ENCODE measurements around the gene CNST. TPM values are rescaled to one million over a fixed set of nuclear protein-coding genes. Genes with fewer than 3 reads are reported as not detected.
"Not testable (repeated sequence)": the region's sequence is repeated elsewhere in the genome, so short reads cannot be mapped to it uniquely, and the experiment has no call there.

The CNST gene
- total RNA-seq, 4 donors from 2014 or later = 20.2 to 26.2 (median 24.3) TPM

DNA sequence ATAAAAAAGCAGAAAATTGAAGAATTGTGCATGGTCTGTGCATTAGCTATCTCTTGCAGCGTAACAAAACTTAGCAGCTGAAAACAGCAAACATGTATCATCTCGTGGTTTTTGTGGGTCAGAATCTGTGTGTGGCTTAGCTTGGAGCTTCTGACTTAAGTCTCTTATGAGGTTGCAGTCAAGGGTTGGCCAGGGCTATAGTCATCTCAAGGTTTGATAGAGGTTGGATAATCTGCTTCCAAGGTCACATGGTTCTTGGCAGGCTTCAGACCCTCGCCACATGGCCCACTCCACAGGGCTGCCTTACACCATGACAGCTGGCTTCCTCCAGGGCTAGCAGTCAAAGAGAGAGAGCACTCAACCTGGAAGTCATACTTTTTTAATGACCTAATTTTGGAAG, 35.9 kb downstream of the CNST start:
- Histone ChIP-seq H3K27me3 (no peaks in the 10 kb centered on the region), H3K27ac (no peak overlapping the region), H3K4me1 (peaks cover 18% of the 10 kb centered on the region), H3K9me3 (no peaks in the 10 kb centered on the region), H3K36me3 (no peaks in the 10 kb centered on the region), H3K4me3 (no peak overlapping the region)
- no peak for DNase-seq (ENCODE audit: low spot score in 2 of 2)
- WGBS = 89% methylated on average over 3 of the region's 3 CpGs
- TF ChIP-seq, protein P1, sequence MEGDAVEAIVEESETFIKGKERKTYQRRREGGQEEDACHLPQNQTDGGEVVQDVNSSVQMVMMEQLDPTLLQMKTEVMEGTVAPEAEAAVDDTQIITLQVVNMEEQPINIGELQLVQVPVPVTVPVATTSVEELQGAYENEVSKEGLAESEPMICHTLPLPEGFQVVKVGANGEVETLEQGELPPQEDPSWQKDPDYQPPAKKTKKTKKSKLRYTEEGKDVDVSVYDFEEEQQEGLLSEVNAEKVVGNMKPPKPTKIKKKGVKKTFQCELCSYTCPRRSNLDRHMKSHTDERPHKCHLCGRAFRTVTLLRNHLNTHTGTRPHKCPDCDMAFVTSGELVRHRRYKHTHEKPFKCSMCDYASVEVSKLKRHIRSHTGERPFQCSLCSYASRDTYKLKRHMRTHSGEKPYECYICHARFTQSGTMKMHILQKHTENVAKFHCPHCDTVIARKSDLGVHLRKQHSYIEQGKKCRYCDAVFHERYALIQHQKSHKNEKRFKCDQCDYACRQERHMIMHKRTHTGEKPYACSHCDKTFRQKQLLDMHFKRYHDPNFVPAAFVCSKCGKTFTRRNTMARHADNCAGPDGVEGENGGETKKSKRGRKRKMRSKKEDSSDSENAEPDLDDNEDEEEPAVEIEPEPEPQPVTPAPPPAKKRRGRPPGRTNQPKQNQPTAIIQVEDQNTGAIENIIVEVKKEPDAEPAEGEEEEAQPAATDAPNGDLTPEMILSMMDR (IDR thresholded peaks at IDR 0.05) = no peak
- TF ChIP-seq POLR2AphosphoS5 (IDR thresholded peaks at IDR 0.05) = no peak
- TF ChIP-seq EP300 (IDR thresholded peaks at IDR 0.05) = no peak
- no peak for TF ChIP-seq POLR2A (IDR thresholded peaks at IDR 0.05)

DNA sequence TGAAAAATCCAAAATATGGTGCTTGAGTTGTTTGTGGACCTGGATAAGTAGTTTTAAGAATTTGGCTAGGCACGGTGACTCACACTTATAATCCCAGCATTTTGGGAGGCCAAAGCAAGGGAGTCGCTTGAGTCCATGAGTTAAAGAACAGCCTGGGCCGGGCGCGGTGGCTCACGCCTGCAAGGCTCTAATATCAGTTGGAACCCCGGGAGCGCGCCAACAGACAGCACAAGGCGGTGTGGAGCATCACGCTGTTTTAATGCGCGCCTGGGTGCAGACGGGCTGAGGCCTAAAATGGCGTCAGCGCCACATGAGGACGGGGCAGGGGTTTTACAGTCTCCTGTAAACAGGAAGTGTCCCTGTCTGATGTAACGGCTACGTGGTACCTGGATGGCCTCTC, 39.0 kb downstream of the CNST start:
- not testable (repeated sequence) for H3K4me3 ChIP-seq; H3K36me3 ChIP-seq; H3K27me3 ChIP-seq; H3K27ac ChIP-seq; DNase-seq (ENCODE audit: low spot score in 2 of 2); H3K9me3 ChIP-seq
- WGBS = 95% methylated on average over 16 of the region's 19 CpGs
- H3K4me1 ChIP-seq = peaks cover 29% of the 10 kb centered on the region

DNA sequence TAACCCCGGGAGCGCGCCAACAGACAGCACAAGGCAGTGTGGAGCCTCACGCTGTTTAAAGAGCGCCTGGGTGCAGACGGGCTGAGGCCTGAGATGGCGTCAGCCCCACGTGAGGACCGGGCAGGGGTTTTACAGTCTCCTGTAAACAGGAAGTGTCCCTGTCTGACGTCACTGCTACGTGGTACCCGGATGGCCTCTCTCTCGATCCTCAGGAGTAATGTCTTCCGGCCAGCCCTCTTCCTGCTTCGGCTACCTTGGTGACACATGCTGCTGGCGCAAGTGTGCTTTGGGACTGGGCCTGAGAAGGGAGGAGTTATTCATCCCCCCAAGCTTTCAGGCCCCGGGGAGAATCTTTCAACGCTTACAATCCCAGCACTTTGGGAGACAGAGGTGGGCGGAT, 41.2 kb downstream of the CNST start:
- no peak for DNase-seq (ENCODE audit: low spot score in 2 of 2)
- no peaks in the 10 kb centered on the region for H3K27me3 ChIP-seq
- H3K36me3 ChIP-seq = no peaks in the 10 kb centered on the region
- no peaks in the 10 kb centered on the region for H3K9me3 ChIP-seq
- H3K4me1 ChIP-seq = peaks cover 23% of the 10 kb centered on the region
- TF ChIP-seq POLR2A (IDR thresholded peaks at IDR 0.05) (no peak), EP300 (IDR thresholded peaks at IDR 0.05) (no peak), POLR2AphosphoS5 (IDR thresholded peaks at IDR 0.05) (no peak)
- TF ChIP-seq, protein P1 (IDR thresholded peaks at IDR 0.05) = no peak
- no peak overlapping the region for H3K27ac ChIP-seq
- WGBS = 97% methylated on average over 18 of the region's 19 CpGs
- no peak overlapping the region for H3K4me3 ChIP-seq

DNA sequence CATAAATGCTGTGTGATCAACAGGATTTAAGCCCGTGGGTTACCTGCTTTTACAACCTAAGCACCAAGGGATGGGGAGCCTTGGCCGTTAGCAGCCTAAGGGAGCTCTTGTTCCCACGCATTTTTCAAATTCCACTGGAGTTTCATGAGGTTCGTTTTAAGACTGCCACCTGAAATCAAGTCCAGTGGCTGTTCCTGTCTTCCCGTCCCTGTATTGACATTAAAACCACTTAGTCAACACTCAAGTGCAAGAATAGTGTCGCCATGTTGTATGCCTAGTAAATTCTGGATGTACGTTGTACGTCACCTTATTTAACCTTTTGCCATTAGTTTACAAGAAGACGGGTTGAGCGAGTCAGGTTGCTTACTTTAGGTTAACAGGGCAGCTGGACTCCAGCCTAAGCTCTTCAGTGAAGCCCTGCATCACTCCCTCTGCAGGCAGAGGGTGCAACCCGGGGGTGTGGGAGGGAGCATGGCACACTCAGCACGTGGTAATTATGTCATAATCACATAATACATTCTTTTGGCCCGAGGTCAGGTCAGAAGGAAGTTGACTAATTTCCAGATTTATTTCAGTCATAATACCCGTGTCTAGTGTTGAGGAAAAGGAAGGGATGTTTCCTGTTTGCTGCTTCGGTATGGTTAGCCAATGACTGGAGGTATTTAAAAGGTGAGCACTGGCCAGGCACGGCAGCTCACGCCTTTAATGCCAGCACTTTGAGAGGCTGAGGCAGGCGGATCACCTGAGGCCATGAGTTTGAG, 42.5 kb downstream of the CNST start:
- 33% methylated on average over 18 of the region's 18 CpGs for WGBS
- peak in 1 of 2 donors; percentile 85 for DNase-seq (ENCODE audit: low spot score in 2 of 2)
- peak overlapping the region; percentile 36 for H3K27ac ChIP-seq
- H3K4me3 ChIP-seq = no peak overlapping the region
- TF ChIP-seq, protein P1 (IDR thresholded peaks at IDR 0.05) = no peak
- TF ChIP-seq EP300 (IDR thresholded peaks at IDR 0.05) (peak; percentile 1), POLR2A (IDR thresholded peaks at IDR 0.05) (no peak), POLR2AphosphoS5 (IDR thresholded peaks at IDR 0.05) (peak; percentile 14 to 81 (median 59))
- H3K4me1 ChIP-seq = peaks cover 32% of the 10 kb centered on the region
- no peaks in the 10 kb centered on the region for H3K27me3 ChIP-seq
- H3K9me3 ChIP-seq = no peaks in the 10 kb centered on the region
- H3K36me3 ChIP-seq = no peaks in the 10 kb centered on the region

DNA sequence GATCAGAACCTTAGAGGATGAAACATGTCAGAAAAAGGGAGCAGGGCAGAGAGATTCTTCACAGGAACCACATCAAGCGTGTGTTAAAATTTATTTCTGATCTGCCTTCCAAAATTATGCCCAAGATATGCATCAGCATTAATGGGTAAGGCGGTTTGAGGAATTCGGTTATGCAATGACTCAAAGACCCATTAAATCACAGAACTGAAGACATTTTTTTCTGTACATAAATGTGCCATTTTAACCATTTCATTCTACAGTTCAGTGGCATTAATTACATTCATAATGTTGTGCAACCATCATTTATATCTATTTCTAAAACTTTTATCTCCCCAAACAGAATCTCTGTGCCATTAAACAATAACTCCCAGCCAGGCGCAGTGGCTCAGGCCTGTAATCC, 43.4 kb downstream of the CNST start:
- peak overlapping the region; percentile 9 for H3K27ac ChIP-seq
- no peak overlapping the region for H3K4me3 ChIP-seq
- no peaks in the 10 kb centered on the region for H3K9me3 ChIP-seq
- no peak for DNase-seq (ENCODE audit: low spot score in 2 of 2)
- WGBS = 49% methylated on average over 4 of the region's 4 CpGs
- no peaks in the 10 kb centered on the region for H3K36me3 ChIP-seq
- peaks cover 32% of the 10 kb centered on the region for H3K4me1 ChIP-seq
- H3K27me3 ChIP-seq = no peaks in the 10 kb centered on the region
- TF ChIP-seq POLR2AphosphoS5 (IDR thresholded peaks at IDR 0.05) (no peak), POLR2A (IDR thresholded peaks at IDR 0.05) (no peak), EP300 (IDR thresholded peaks at IDR 0.05) (no peak)
- TF ChIP-seq, protein P1 (IDR thresholded peaks at IDR 0.05) = no peak

Measured in suprapubic skin (tissue), 4 donors.